ENCODE results near the gene TRIM46. TPM values are rescaled to one million over a fixed set of nuclear protein-coding genes. Genes with fewer than 3 reads are reported as not detected.
"Not testable (repeated sequence)": the region's sequence is repeated elsewhere in the genome, so short reads cannot be mapped to it uniquely, and the experiment has no call there.

The TRIM46 gene
- total RNA-seq, 1 donor from 2014 or later, result 1.6 TPM

GRCh38 chr1:155205035-155205434 lies 31.4 kb downstream of the TRIM46 start:
- DNase-seq (ENCODE audit: low spot score), result no peak

GRCh38 chr1:155205969-155206593 lies 32.4 kb downstream of the TRIM46 start:
- DNase-seq (ENCODE audit: low spot score), result no peak

GRCh38 chr1:155206891-155207805 lies 33.5 kb downstream of the TRIM46 start:
- DNase-seq (ENCODE audit: low spot score), result peak; percentile 92

- DNase-seq (ENCODE audit: low spot score), result peak; percentile 65
These were observed 34.3 kb downstream of the TRIM46 start, which contains the start of gene THBS3 for GRCh38 chr1:155207806-155208540. THBS3 (minus strand) TSS chr1:155207897; CDS start chr1:155207876, 21 bp downstream.

- DNase-seq (ENCODE audit: low spot score), result peak; percentile 92
These were observed 35.1 kb downstream of the TRIM46 start, which contains the start of gene MTX1 for GRCh38 chr1:155208541-155209311. MTX1 (plus strand) TSS chr1:155208695; CDS start chr1:155208805, 110 bp downstream.

DNA sequence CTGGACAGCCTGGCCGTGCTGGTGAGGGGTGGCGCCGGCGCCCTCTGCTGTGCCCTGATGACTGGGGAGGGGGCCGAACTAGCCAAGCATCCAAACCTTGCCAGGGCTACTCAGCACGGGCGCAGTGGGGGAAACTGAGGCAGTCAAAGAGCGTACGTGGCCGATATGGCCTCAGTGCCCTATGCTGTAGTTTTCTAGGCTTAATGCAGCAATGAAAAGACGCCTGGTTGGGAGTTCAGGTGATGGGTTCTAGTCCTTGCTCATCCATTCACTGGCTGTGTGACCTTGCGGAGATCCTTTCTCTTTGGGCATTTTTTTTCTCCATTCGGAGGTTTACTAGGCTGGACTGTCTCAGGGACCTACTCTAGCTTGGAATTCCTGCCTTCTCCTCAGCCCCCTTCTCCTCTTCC lies 35.7 kb downstream of the TRIM46 start:
- no peak for DNase-seq (ENCODE audit: low spot score)

GRCh38 chr1:155210314-155211104 lies 36.9 kb downstream of the TRIM46 start:
- DNase-seq (ENCODE audit: low spot score), result no peak

DNA sequence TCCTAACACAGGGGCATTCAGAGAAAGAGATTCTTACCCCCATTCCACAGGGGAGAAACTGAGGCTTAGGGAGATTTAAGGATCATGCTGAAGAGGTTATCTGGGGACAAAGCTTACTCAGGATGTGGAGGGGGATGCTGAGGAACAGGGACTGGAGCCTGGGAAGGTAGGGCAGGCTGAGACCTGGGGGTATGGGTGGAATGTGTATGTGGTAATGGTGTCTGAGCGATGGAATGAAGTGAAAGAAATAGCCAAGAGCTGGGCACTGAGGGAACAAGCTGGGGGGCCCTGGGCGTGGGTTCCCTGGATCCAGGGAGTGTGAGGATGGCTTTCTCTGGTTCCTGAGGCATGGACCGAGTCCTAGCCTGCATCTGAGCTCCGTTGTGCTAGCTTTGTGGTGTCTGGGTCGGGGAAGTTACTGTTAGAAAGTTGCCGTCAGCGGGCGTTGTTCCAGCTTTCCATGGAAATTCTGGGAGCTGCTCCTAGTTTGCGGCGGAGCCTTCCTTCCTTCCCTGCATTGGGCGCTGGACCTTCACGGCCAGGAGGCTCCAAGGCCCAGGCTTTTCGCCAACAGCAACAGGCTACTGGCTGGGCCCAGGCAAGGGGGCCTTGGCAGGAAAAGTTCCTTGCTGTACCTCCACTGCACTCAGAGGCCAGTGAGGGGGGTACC lies 37.9 kb downstream of the TRIM46 start:
- DNase-seq (ENCODE audit: low spot score), result peak; percentile 74

- not testable (repeated sequence) for DNase-seq (ENCODE audit: low spot score)
These were observed 38.4 kb downstream of the TRIM46 start for GRCh38 chr1:155212051-155212440.

DNA sequence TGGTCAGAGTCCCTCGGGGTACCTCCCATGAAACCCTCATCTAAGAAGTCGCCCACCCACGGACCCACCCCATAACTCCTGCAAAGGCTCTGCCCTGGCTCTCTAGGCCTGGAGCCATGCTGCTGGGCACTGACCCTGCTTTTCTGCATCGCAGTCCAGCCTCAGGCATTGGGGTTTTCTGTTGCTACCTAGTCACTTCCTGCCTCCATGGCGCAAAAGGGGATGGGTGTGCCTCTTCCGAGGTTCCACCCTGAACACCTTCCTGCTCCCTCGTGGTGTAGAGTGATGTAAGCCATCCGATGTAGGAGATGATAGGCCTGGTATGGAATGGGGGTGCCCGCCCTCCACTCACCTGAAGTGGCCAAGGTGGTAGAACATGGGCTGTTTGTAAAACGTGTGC lies 41.1 kb downstream of the TRIM46 start:
- not testable (repeated sequence) for DNase-seq (ENCODE audit: low spot score)

GRCh38 chr1:155218854-155219591 lies 45.4 kb downstream of the TRIM46 start:
- DNase-seq (ENCODE audit: low spot score), result no peak

GRCh38 chr1:155219592-155220031 lies 46.0 kb downstream of the TRIM46 start:
- no peak for DNase-seq (ENCODE audit: low spot score)

GRCh38 chr1:155220211-155220965 lies 46.7 kb downstream of the TRIM46 start:
- DNase-seq (ENCODE audit: low spot score), result not testable (repeated sequence)

- no peak for DNase-seq (ENCODE audit: low spot score)
These were observed 49.4 kb downstream of the TRIM46 start for GRCh38 chr1:155223047-155223446.

DNA sequence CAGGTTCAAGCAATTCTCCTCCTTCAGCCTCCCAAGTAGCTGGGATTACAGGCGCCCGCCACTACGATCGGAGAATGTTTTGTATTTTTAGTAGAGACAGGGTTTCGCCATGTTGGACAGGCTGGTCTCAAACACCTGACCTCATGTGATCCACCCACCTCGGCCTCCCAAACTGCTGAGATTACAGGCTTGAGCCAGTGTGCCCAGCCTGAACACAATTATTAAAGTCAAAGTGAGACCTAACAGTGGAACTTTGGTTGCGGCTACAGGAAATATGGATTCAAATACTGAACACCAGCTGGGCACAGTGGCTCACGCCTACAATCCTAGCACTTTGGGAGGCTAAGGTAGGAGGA lies 51.7 kb downstream of the TRIM46 start:
- not testable (repeated sequence) for DNase-seq (ENCODE audit: low spot score)

DNA sequence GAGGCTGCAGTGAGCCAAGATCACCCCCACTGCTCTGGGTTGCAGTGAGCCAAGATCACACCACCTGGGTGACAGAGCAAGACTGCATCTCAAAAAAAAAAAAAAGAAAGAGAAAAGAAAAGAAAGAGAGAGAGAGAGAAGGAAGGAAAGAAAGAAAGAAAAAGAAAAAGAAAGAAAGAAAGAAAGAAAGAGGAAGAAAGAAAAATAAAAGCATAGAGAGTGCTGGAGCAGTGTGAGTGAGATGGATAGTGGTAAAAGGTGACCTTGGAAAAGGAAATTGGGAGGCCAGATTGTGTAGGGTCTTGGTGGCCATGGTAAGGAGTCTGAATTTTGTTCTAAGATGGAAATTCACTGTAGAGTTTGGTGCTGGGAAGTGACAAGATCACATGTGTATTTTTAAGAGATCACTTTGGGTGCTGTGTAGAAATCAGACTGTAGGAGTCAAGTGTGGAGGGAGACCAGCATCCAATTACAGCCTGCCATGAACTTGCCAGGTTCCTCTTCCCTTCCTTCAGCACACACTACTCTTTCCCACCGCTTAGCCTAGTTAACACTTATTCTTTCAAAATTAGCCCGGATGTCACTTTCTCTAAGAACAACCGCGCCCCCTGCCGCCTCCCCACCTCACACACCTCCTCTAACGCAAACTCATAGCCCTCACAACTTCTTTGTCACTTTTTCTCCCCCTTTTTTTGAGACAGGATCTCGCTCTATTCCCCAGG lies 52.7 kb downstream of the TRIM46 start:
- peak; percentile 81 for DNase-seq (ENCODE audit: low spot score)

DNA sequence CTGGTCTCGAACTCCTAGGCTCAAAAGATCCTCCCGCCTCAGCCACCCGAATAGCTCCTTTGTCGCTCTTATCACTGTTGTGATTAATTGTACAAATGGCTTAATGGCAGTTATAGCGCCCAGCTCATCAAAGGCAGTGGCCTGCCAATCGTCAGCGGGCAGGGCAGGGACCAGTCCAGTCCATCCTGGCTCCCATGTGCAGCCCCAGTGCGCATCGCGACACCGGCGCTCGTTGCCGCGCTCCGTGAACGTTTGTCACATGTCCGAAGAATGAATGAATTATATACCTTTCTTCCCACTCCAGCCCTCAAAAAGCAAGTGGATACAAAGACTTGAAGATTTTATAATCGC lies 53.2 kb downstream of the TRIM46 start:
- no peak for DNase-seq (ENCODE audit: low spot score)
